HG03378 (cell line): ENCODE results near the gene TNFRSF1A.

Experiments used
- ATAC-seq: cut with Tn5 transposase; IDR thresholded peaks from one replicate; pipeline ENCODE4 v1.9.1; 2021; ENCODE audit warnings: mild to moderate bottlenecking, moderate library complexity; ENCODE audit not compliant: unreplicated experiment

TNFRSF1A gene

GRCh38 chr12:6279631-6280030 is 62.2 kb downstream of the TNFRSF1A start:
- no peak for ATAC-seq

GRCh38 chr12:6279256-6279628 is 62.6 kb downstream of the TNFRSF1A start:
- no peak for ATAC-seq
